Activated naive CD4-positive, alpha-beta T cell treated with anti-CD3 and anti-CD28 coated beads, Interleukin-2, amount 50 U/mL, for 16 hours (primary cell): ENCODE data around the gene CALN1.

Experiments used
- DNase-seq: peaks from one replicate; pipeline ENCODE4 v3.0.0-alpha.2; 2020

Gene CALN1

DNA sequence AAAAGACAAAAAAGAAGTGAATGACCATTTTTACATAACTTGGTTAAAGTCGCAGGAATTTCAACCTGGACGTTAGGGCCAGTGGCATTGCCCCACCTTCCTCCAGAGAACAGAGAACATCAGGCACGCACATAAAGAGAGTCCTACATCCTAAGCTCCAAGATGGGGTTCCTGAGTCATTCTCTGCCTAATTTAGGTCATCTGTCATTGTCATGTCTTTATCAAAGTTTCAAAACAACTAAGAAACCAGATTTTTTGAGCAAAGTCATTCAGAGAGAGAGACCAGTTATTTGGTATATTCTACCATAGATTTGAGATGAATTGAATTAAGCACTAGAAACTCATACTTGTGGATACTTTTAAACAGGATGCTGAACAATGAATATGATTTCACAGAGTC is 241.7 kb downstream of the CALN1 start:
- DNase-seq, result no peak

DNA sequence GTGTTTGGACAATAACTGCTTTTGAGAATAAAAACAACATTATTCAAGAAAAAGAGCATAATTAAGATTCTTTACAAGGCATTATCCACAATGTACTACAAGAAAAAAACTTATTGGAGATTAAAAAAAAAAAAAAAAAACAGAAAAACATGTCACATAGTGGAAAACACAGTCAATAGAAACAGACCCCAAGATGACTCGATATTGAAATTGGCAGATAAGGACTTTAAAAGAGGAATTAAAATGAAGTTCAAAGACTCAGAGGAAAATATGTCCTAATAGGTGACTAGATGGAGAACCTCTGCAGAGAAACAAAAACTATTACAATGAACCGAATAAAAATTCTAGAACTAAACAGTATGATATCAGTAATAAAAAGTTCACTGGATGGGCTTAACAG is 248.9 kb downstream of the CALN1 start:
- no peak for DNase-seq

DNA sequence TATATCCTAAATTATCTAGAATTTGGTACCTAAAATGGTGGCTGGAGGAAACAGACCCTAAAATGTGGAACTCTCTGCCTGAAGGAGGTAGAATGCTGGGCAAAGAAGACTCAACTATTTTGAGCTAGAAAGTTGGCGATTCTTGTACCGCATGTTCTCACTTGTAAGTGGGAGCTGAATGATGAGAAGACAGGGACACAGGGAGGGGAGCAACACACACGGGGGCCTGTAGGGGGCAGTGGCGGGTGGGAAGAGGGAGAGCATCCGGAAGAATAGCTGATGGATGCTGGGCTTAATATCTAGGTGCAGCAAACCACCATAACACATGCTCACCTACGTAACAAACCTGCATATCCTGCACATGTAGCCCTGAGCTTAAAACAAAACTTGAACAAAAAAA is 250.6 kb downstream of the CALN1 start:
- no peak for DNase-seq

DNA sequence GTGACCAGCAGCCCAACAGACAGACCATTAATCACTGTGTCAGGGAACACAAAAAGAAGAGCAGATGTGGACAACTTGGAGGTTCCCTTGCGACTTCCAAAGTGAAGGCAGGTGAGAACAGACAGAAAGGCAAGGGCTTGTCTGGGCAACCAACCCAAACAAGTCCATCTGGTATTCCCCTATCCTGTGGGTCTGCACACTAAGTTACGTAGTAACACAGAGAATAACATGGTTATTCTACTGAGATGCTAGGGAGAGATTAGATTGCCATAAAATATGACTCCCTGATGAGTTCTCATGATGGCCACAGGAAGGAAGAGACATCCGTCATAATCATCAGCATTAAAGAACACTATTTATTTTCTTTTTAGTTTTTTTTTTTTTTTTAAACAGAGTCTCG is 252.2 kb downstream of the CALN1 start:
- DNase-seq, result no peak

DNA sequence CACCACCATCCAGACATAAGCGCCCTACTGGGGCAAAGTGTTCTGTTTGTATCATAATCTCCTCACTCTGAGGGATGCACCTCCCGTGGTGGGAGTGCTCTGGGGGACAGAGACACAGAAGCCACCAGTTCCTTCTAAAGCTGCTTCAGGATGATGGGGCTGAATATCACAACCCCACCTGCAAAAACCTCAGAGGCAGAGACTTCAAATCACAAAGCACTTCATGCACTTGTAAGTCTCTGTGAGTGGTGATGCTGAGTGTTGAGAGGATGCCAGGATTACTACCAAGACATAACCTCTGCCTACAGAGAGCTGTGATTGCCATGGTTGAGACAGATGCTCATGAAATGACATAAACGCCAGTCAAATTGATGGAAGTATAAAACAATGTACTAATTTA is 255.5 kb downstream of the CALN1 start:
- DNase-seq, result no peak

DNA sequence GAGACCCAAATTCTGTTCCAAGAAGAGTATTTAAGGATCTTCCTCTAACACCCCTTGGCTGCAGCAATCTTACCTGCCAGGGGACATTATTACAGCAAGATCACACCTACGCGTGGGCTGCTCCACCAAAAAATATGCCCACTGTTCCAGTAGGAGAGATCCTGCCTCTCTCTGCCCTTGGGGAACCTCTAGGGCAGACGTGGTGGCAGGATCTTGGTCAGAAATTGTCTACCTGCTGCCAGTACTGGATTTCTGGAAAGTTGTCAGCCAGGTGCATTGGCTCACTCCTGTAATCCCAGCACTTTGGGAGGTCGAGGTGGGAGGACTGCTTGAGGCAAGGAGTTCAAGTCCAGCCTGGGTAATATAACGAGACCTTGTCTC is 259.0 kb downstream of the CALN1 start:
- no peak for DNase-seq

DNA sequence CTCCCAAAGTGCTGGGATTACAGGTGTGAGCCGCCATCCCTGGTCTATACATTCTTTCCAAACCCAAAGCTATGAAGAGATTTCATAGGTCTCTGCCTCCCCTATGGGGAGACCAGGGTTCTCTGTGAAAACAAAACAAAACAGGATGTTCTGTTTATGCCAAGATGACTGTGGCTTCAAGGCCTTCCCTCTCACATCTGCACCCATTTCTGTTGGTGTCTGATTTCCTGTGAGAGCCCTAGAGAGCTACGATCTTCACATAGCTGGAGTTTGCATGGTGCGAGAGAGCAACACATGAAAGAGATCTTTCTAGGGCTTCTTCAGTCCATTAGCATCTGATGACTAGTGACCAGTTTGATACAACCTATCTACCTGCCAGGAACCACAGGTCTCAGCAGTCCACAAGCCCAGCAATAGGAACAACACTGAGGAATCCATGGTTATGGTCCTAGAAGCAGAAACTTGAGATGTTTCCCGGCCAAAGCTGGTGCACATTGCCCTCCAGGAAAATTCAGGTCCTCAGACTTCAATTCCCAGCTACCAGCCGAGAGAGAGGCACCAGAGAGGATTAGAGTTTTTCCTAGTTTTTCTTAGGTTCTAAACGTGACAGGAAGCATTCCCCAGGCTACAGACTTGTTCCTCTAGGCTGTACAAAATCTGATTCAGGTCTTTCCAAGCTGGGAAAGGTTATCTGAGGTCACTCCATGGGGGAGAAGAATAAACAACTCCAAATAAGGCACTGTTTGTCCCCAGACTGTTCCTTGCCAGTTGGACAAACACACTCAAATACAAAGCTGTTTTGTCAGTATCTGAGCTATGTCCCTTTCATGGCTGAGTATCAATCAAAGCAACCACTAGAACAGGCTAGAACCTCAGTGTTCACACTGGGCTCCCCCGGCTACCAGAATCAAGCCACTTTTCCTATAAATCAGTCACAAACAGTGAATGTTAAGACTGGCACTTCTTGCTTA is 259.7 kb downstream of the CALN1 start:
- no peak for DNase-seq

DNA sequence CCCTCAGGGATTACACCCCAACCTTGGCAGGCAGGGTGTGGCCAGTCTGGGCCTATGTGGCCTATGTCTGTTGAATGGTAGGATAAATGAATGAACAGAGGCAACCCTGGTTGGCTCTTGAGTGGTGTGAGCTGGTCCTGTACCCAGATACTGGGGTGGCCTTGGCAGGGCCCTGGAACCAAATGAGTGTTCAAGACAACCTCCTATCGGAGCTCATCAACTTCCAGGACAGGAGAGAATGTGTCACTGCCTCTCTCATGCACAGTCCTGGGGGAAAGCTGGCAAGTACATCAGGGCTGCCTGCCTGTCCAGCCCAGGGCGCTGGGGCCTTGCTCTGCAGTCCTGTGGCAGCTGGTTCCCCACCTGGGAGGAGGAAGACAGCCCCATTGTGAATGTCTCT is 271.6 kb downstream of the CALN1 start:
- DNase-seq, result no peak

DNA sequence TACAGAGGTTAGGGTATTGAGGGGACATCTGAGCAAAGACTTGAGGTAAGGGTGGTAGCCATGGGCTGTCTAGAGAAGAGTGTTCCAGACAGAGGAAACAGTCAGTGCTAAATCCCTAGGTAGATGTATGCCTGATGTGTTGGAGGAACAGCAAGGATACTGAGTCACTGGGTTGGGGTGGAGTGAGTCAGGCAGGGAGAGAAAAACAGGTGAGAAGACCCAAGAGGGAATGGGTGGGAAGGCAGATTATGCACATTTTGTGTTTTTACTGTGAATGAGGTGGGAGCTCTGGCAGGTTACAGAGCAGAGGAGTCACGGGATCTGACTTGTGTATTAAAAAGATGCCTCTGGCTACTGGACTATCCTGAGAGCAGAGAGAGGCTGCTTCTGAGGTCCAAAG is 285.0 kb downstream of the CALN1 start:
- DNase-seq, result no peak

DNA sequence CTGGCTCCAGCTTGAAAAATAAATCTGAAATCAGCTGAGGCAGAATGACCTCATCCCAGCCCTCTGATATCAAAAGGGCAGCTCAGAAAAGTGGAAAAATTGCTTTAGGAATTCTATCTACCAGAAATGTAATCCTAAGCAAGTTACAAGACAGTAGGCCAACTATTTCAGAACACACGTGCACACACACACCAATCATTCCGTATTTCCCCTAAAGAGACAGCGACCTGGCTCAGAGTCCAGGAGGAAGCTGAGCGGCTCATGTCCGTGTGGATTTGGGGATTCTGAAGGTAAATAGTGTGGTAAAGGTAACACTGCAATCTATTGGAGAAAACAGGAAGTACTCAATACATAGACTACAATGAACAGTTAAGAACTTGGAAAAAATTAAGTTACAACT is 288.2 kb downstream of the CALN1 start:
- DNase-seq, result no peak

DNA sequence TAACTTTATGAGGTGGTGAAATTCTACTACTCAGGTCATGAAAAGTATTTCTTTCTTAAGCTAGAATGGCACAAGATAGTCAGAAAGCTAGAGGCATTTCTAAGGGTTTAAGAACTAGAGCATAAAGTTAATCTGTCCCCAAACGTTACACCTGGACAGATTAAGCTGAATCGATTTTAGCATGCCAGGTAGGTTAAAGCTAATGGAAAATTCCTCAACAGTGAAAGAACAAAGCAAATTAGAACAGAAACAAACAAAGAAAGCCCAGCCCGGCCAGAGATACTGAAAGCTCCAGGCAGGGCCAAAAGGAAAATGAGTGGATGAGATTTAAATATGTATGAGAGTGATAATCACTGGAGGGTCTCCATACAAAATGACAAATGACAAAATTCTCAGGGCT is 293.8 kb downstream of the CALN1 start:
- DNase-seq, result no peak

DNA sequence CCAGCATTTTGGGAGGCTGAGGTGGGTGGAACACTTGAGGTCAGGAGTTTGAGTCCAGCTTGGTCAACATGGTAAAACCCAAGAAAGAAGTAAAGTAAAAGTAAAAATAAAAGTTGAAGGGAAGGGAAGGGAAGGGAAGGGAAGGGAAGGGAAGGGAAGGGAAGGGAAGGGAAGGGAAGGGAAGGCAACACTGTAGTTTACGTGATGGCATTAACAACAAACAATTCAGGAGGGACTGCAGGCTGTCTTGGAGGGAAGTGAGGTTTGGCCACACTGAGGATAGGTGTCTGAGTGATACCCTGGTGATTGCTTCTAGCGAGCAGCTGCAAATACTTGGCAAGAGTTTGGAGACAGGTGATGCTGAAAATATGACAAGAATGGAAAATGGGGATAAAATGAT is 298.0 kb downstream of the CALN1 start:
- DNase-seq, result no peak

DNA sequence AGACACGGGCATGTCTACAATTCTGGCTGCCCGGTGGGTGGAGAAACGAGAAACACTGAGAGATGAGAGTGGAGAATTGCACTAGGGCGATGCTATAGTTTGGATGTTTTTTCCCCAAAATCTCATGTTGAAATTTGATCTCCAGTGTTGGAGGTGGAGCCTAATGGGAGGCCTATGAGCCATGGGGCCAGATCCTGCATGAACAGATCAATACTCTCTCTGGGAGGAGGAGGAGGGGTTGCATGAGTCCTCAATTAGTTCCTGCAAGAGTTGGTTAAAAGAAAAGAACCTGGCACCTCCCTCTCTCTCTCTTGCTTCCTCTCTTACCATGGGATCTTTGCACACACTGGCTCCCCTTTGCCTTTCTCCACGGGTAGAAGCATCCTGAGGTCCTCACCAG is 299.1 kb downstream of the CALN1 start:
- no peak for DNase-seq

DNA sequence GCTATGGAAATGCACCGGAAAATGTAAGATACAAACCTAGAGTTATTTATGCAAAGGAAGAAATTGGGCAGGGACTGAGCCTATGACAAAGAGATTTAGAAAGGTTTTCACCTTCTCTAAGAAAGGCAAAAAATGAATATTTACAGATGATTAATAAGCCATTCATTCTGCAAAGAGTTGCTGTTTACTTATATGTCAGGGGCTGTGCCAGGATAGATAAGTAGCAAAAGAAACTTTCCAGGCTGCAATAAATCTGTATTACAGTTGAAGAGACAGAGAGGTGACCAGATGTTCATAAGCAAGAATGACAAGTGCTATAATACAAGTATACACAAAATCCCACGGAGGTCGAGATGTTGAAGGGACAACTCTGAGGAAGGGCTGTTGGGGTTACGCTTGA is 299.6 kb downstream of the CALN1 start:
- DNase-seq, result no peak

DNA sequence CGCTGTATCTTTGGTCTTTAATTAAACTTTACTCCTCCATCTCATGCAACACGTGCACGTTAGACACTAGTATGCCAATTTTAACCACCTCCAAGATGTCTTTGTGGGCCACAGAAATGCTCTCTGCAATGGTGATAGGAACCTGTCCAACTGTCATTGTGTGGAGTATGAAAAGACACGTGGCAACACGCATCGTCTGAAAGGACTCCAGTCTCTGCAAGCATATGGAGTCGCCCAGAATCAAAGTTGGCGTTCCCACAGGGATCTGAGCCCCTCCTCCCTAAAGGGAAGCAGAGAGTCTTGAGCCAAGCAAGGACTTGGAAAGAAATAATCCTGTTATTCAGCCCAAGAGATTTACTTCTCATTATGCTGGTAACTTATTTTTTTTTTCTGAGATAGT is 301.1 kb downstream of the CALN1 start:
- DNase-seq, result no peak

DNA sequence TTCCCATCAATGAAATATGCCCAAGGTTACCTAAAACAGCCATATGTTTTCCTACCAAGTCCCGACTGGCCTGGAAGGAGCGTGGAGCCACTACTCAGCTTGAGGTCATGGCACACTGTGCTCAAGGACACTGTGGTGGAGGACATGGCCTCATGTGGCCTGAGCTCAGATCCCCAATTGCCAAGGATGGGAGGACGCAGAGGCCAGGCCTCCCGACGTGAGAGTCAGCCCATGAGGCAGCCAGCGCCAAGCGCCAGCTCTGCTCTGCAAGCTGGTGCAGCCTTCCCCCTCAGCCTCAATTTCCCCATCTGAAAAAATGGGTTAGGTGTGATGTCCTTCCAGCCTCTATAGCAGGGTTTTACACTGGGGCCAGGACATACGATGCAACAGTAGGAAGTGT is 302.6 kb downstream of the CALN1 start:
- DNase-seq, result no peak

DNA sequence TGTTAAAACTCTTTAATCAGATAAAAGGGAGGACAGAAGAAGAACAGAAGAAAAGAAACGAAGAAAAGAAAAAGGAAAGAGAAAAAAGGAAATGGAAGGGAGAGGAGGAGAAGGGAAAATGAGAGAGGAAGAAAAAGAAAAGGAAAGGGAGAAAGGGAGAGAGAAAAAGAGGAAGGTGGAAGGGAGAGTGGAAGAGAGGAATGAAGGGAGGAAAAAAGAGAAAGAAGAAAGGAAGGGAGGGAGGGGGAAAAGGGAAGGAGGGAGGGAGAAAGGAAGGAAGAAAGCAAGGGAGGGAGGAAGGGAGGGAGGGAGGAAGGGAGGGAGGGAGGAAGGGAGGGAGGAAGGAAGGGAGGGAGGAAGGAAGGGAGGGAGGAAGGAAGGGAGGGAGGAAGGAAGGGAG is 305.7 kb downstream of the CALN1 start:
- DNase-seq, result no peak

DNA sequence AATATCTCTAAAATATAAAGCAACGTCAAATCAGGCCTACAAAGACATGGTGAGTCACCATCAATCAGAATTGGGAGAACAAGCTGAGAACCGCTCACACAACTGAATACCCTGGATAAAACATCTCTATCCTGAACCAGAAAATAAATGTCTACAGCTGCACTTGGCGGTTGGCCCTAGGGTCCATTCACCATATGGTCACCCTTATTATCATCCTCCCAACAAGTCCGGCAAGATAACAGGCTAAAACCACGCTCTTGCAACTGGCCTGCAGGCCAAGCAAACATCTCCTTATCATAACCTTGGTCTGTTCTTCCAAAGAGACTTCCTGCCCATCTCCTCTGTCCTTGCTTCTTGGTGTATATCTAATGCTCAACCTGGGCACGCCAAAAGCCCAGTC is 310.7 kb downstream of the CALN1 start:
- DNase-seq, result no peak

DNA sequence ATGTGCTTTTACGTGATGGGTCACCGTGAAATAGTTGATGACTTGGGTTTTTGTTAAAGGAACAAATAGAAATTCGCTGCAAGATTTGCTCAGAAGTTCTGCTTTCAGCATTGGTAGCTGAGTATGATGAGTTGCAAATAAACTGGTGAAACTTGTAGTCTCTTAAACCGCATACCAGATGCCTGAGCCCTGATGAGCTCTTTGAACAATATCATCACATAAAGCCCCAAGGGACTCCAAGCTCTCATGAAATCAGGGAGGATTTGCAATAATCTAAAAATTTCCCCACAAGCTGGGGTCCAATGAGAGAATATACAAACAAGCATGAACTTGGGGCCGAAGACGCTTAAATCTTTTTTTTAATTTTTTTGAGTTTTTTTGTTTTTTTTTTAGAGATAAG is 312.4 kb downstream of the CALN1 start:
- DNase-seq, result no peak

DNA sequence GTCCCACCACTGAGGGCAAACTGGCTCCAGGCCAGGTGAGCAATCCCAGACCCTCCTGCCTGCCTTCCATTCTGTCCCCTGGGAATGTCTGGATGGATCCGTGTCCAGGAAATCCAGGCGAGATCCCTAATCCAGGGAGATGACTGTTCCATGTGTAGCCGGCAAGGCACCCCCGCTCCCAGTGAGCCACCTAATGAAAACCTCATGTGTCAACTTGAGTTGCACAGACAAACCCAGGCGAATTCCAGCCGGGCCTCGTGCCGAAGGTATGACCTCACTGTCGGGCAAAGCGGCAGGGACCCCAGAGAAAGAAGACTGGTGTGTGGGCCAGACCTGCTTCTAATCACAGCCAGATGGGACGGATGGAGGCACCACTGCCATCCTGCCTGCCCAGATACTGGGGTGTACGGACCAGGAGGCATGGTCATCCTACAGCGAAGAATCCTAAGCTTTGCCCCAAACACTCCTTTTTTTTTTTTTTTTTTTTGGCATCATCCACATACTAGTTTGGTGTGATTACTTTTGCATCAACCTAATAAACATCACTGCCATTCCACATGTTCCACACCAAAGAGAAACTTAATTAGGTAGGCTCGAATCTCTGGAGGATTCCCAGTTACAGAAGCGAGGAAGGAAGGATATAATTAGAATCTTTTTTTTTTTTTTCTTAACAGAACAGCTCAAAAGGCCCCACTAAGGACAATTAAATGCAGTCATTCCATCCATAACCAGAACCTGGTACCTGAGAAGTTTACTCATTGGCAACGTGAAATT is 313.1 kb downstream of the CALN1 start:
- DNase-seq, result no peak

DNA sequence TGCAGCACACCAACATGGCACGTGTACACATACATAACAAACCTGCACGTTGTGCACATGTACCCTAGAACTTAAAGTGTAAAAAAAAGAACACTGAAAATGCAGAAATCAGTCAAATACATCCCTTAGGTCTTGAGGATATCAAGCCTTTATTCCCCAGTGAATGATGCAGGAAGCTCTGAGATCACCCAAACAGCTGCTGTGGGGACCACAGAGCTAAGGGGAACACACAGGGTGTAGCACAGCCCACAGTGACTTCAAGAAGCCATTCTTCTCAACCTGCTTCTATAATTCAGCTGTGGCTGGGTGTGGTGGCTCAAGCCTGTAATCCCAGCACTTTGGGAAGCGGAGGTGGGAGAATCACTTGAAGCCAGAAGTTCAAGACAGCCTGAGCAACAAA is 314.9 kb downstream of the CALN1 start:
- DNase-seq, result no peak

DNA sequence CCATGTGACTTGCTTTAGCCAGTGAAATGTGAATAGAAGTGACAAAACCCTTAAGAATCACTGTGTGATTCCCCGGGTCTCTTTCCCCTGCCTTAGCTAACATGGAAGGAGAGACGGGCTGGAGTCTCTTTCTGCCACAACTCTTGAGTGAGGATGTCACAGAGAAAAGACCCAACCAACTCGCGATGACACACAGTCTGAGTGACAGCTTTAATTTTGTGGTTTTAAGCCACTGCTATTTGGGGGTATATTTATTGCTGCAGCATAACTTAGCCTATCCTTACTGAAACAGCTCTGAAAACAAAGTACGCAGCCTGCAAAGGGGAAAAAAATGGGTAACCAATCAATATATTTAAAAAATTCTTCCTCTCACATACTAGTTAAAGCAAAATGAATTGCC is 319.4 kb downstream of the CALN1 start:
- DNase-seq, result no peak

DNA sequence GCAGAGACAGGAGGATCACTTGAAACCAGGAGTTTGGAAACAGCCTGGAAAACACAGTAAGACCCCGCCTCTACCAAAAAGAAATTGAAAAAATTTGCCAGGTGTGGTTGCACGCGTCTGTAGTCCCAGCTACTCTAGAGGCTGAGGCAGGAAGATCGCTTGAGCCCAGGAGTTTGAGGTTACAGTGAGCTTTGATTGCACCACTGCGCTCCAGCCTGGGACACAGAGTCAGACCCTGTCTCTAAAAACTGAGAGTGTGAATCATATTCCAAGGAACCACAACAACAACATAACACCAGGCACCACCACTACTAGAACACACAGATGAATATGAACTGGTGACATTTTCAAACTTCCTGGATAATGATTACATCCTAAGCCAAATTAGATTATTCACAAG is 324.2 kb downstream of the CALN1 start:
- no peak for DNase-seq

DNA sequence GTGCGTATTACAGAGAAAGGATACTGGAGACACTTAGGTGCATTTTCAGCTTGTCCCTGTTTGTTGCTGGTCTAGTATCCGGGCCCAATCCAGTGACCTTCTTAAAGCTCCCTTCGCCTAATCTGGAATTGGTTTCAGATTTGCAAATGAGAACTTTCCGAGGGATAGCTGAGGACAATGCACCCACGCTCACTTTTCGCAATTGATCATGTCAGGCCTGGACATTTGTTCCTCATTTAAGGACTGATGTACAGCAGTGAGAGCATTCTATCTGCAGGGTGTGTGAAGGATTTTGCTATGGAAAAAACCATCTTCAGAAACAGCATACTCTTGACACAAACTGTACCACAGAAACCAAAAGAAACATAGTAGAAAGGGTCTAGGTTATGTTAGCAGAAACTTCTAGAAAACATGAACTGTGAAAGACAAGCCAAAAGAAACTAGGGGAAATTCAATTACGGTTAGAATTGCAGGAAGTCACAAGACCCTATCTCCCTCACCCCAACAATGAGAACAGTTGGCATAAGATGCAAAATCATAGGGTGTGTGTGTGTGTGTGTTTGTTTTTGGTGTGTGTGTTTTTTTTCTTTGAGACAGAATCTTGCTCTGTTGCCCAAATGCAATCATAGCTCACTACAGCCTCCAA is 331.1 kb downstream of the CALN1 start:
- DNase-seq, result no peak
